GM19240 (cell line): Measurements from ENCODE around the gene UIMC1.

Experiments used
- DNase-seq: peaks from one replicate; pipeline ENCODE4 v3.0.0; 2011; ENCODE audit warnings: low spot score; ENCODE audit not compliant: insufficient read length

Gene UIMC1

GRCh38 chr5:176955895-176956294 is 50.7 kb downstream of the UIMC1 start:
- no peak for DNase-seq

- DNase-seq, result no peak
Measured at GRCh38 chr5:176954050-176954449, 52.5 kb downstream of the UIMC1 start.

GRCh38 chr5:176952531-176953193 is 53.9 kb downstream of the UIMC1 start:
- DNase-seq, result no peak

GRCh38 chr5:176948458-176948857 is 58.1 kb downstream of the UIMC1 start:
- DNase-seq, result no peak

GRCh38 chr5:176947847-176948246 is 58.7 kb downstream of the UIMC1 start:
- DNase-seq, result no peak

GRCh38 chr5:176944268-176944667 is 62.3 kb downstream of the UIMC1 start:
- DNase-seq, result no peak

GRCh38 chr5:176943816-176944215 is 62.8 kb downstream of the UIMC1 start:
- DNase-seq, result no peak

- DNase-seq, result no peak
Measured at GRCh38 chr5:176941951-176942350, 64.6 kb downstream of the UIMC1 start.

GRCh38 chr5:176938472-176938871 is 68.1 kb downstream of the UIMC1 start:
- DNase-seq, result no peak

GRCh38 chr5:176935017-176935416 is 71.6 kb downstream of the UIMC1 start:
- no peak for DNase-seq

GRCh38 chr5:176934309-176934930 is 72.2 kb downstream of the UIMC1 start:
- no peak for DNase-seq

- no peak for DNase-seq
Measured at GRCh38 chr5:176929654-176930053, 76.9 kb downstream of the UIMC1 start.

- DNase-seq, result no peak
Measured at GRCh38 chr5:176927562-176927961, 79.0 kb downstream of the UIMC1 start.

- DNase-seq, result no peak
Measured at GRCh38 chr5:176922817-176923216, 83.8 kb downstream of the UIMC1 start.

- DNase-seq, result no peak
Measured at GRCh38 chr5:176921714-176922113, 84.9 kb downstream of the UIMC1 start.

- DNase-seq, result no peak
Measured at GRCh38 chr5:176918613-176919012, 88.0 kb downstream of the UIMC1 start.

- no peak for DNase-seq
Measured at GRCh38 chr5:176916337-176916736, 90.2 kb downstream of the UIMC1 start.

GRCh38 chr5:176915906-176916305 is 90.7 kb downstream of the UIMC1 start:
- no peak for DNase-seq

GRCh38 chr5:176912115-176912514 is 94.5 kb downstream of the UIMC1 start:
- DNase-seq, result no peak

- DNase-seq, result no peak
Measured at GRCh38 chr5:176908675-176909368, 97.8 kb downstream of the UIMC1 start.

GRCh38 chr5:176906796-176907195 is 99.8 kb downstream of the UIMC1 start:
- DNase-seq, result no peak

- no peak for DNase-seq
Measured at GRCh38 chr5:176906126-176906525, 100.5 kb downstream of the UIMC1 start.

- no peak for DNase-seq
Measured at GRCh38 chr5:176904276-176904675, 102.3 kb downstream of the UIMC1 start.
